Activated naive CD8-positive, alpha-beta T cell treated with anti-CD3 and anti-CD28 coated beads for 36 hours (primary cell): ENCODE measurements around the gene IMMT. TPM values are rescaled to one million over a fixed set of nuclear protein-coding genes. Genes with fewer than 3 reads are reported as not detected.
"Not testable (repeated sequence)": the region's sequence is repeated elsewhere in the genome, so short reads cannot be mapped to it uniquely, and the experiment has no call there.

Experiments used
- DNase-seq: peaks from one replicate; pipeline ENCODE4 v3.0.0; 2021
- H3K27ac Mint-ChIP-seq: one replicate; pipeline ENCODE4 v1.8.0; 2022; ENCODE audit warnings: mild to moderate bottlenecking, moderate library complexity, mixed read lengths
- H3K27me3 Mint-ChIP-seq: one replicate; pipeline ENCODE4 v1.8.0; 2022; ENCODE audit warnings: mild to moderate bottlenecking, mixed read lengths
- H3K36me3 Mint-ChIP-seq: one replicate; pipeline ENCODE4 v1.8.0; 2021; ENCODE audit warnings: mild to moderate bottlenecking, mixed read lengths
- H3K4me1 Mint-ChIP-seq: one replicate; pipeline ENCODE4 v1.8.0; 2021; ENCODE audit warnings: mixed read lengths
- H3K4me3 Mint-ChIP-seq: one replicate; pipeline ENCODE4 v1.8.0; 2022; ENCODE audit warnings: mild to moderate bottlenecking, moderate library complexity, mixed read lengths
- H3K9me3 Mint-ChIP-seq: one replicate; pipeline ENCODE4 v1.8.0; 2022; ENCODE audit warnings: mixed read lengths
- total RNA-seq, 2 experiments: library from RNA; stranded (reverse); gene quantifications; one replicate each; pipeline ENCODE4 v1.2.3, GENCODE V29; 2021

The IMMT gene
- total RNA-seq, 2 experiments from 2014 or later, result 154 to 163 TPM

GRCh38 chr2:86216575-86217555 lies 21.6 kb upstream of the IMMT start:
- no peaks in the 10 kb centered on the region for H3K9me3 Mint-ChIP-seq
- H3K4me1 Mint-ChIP-seq, result peaks cover 19% of the 10 kb centered on the region
- H3K4me3 Mint-ChIP-seq, result no peak overlapping the region
- H3K27me3 Mint-ChIP-seq, result no peaks in the 10 kb centered on the region
- no peak for DNase-seq
- peaks cover 6% of the 10 kb centered on the region for H3K36me3 Mint-ChIP-seq
- H3K27ac Mint-ChIP-seq, result peak overlapping the region; percentile 21

- DNase-seq, result no peak
- H3K27me3 Mint-ChIP-seq, result no peaks in the 10 kb centered on the region
- H3K27ac Mint-ChIP-seq, result no peak overlapping the region
- no peaks in the 10 kb centered on the region for H3K9me3 Mint-ChIP-seq
- H3K36me3 Mint-ChIP-seq, result peaks cover 9% of the 10 kb centered on the region
- H3K4me1 Mint-ChIP-seq, result peaks cover 18% of the 10 kb centered on the region
- no peak overlapping the region for H3K4me3 Mint-ChIP-seq
Observed at GRCh38 chr2:86214503-86214832, 19.2 kb upstream of the IMMT start.

- Mint-ChIP-seq H3K27ac (no peak overlapping the region), H3K36me3 (peaks cover 10% of the 10 kb centered on the region), H3K27me3 (no peaks in the 10 kb centered on the region), H3K4me1 (peaks cover 18% of the 10 kb centered on the region), H3K9me3 (no peaks in the 10 kb centered on the region), H3K4me3 (no peak overlapping the region)
- DNase-seq, result no peak
Observed at GRCh38 chr2:86213699-86214502, 18.6 kb upstream of the IMMT start.

- no peak for DNase-seq
- Mint-ChIP-seq H3K27me3 (no peaks in the 10 kb centered on the region), H3K4me3 (no peak overlapping the region), H3K36me3 (peaks cover 14% of the 10 kb centered on the region), H3K27ac (no peak overlapping the region), H3K4me1 (peaks cover 17% of the 10 kb centered on the region), H3K9me3 (no peaks in the 10 kb centered on the region)
Observed at GRCh38 chr2:86213056-86213455, 17.8 kb upstream of the IMMT start.

- no peak for DNase-seq
- Mint-ChIP-seq H3K27ac (no peak overlapping the region), H3K36me3 (peaks cover 15% of the 10 kb centered on the region), H3K9me3 (no peaks in the 10 kb centered on the region), H3K27me3 (no peaks in the 10 kb centered on the region), H3K4me1 (peaks cover 10% of the 10 kb centered on the region), H3K4me3 (no peak overlapping the region)
Observed at GRCh38 chr2:86211796-86212188, 16.5 kb upstream of the IMMT start.

DNA sequence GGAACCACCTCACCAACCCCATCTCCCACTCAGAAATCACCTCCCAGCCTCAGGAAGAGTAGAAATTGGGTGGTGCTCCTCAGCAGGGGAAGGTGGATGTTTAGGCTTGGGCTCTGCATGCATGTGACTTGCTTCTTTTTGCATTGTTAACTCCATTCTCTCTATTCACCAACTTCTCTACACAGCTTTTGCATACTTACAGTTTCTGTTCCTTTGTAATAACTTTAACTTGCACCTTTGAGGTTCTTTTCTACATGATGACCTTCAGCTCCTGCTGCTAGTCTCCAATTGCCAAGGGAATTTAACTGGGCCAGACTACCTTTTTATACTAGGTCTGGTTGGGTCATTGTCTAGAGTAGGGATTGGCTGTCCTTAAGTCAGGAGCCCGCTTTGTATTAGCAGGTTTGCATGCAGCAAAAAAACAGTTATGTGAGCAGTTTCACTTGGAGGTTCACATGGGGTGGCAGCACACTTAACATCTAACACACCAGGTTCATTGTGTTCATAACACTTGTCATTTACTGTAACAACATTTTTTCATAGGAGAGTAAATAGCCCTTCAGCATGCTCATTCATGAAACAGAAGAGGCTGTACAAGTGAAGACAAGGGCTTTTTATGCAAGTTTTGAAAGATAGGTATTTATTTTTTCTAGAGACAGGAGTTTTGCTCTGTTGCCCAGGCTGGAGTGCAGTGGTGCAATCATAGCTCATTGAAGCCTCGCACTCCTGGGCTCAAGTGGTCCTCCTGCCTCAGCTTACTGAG lies 16.0 kb upstream of the IMMT start:
- peaks cover 19% of the 10 kb centered on the region for H3K36me3 Mint-ChIP-seq
- H3K9me3 Mint-ChIP-seq, result no peaks in the 10 kb centered on the region
- H3K27ac Mint-ChIP-seq, result no peak overlapping the region
- DNase-seq, result no peak
- no peak overlapping the region for H3K4me3 Mint-ChIP-seq
- H3K4me1 Mint-ChIP-seq, result peaks cover 4% of the 10 kb centered on the region
- H3K27me3 Mint-ChIP-seq, result no peaks in the 10 kb centered on the region

DNA sequence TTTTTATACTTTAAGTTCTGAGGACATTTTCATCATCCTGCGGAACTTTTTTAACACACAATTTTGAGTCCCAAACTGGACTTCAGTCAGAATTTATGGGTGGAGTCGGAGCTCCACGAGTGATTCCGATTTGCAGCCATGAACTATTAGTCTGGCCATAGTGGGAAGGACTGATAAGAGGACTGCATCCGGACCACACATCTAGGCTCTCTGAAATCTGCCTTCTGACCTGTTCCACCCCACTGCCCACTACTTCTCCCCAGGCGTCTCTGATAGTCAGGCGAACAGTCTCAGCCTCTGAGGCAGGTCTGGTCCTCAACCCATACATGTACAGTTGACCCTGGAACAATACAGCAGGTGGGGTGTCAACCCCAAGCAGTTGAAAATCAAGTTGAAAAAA lies 9.2 kb upstream of the IMMT start:
- Mint-ChIP-seq H3K4me1 (peaks cover 29% of the 10 kb centered on the region), H3K9me3 (no peaks in the 10 kb centered on the region), H3K27me3 (no peaks in the 10 kb centered on the region), H3K27ac (no peak overlapping the region), H3K36me3 (peaks cover 23% of the 10 kb centered on the region), H3K4me3 (no peak overlapping the region)
- no peak for DNase-seq

- H3K9me3 Mint-ChIP-seq, result no peaks in the 10 kb centered on the region
- no peak for DNase-seq
- no peak overlapping the region for H3K4me3 Mint-ChIP-seq
- peaks cover 29% of the 10 kb centered on the region for H3K4me1 Mint-ChIP-seq
- peak overlapping the region; percentile 39 for H3K27ac Mint-ChIP-seq
- peaks cover 19% of the 10 kb centered on the region for H3K36me3 Mint-ChIP-seq
- no peaks in the 10 kb centered on the region for H3K27me3 Mint-ChIP-seq
Observed at GRCh38 chr2:86203614-86204013, 8.4 kb upstream of the IMMT start.

DNA sequence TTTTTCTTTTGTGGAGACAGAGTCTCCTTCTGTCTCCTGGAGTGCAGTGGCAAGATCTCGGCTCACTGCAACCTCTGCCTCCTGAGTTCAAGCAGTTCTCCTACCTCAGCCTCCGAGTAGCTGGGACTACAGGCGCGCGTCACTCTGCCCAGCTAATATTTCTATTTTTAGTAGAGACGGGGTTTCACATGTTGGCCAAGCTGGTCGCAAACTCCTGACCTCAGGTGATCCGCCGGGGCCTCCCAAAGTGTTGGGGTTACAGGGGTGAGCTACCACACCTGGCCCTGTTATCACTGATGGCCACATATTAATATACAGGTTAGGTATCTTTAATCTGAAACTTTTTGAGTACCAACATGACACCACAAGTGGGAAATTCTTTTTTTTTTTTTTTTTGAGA lies 7.4 kb upstream of the IMMT start:
- no peak for DNase-seq
- Mint-ChIP-seq H3K4me1 (peaks cover 30% of the 10 kb centered on the region), H3K4me3 (no peak overlapping the region), H3K27me3 (no peaks in the 10 kb centered on the region), H3K27ac (no peak overlapping the region), H3K36me3 (peaks cover 19% of the 10 kb centered on the region), H3K9me3 (no peaks in the 10 kb centered on the region)

GRCh38 chr2:86202336-86202692 lies 7.1 kb upstream of the IMMT start:
- Mint-ChIP-seq H3K27me3 (no peaks in the 10 kb centered on the region), H3K4me1 (peaks cover 30% of the 10 kb centered on the region), H3K9me3 (no peaks in the 10 kb centered on the region), H3K27ac (no peak overlapping the region), H3K36me3 (peaks cover 19% of the 10 kb centered on the region), H3K4me3 (no peak overlapping the region)
- no peak for DNase-seq

- H3K27ac Mint-ChIP-seq, result no peak overlapping the region
- no peaks in the 10 kb centered on the region for H3K9me3 Mint-ChIP-seq
- peaks cover 19% of the 10 kb centered on the region for H3K36me3 Mint-ChIP-seq
- H3K4me3 Mint-ChIP-seq, result no peak overlapping the region
- no peak for DNase-seq
- peaks cover 34% of the 10 kb centered on the region for H3K4me1 Mint-ChIP-seq
- H3K27me3 Mint-ChIP-seq, result no peaks in the 10 kb centered on the region
Observed at GRCh38 chr2:86201671-86202335, 6.5 kb upstream of the IMMT start.

DNA sequence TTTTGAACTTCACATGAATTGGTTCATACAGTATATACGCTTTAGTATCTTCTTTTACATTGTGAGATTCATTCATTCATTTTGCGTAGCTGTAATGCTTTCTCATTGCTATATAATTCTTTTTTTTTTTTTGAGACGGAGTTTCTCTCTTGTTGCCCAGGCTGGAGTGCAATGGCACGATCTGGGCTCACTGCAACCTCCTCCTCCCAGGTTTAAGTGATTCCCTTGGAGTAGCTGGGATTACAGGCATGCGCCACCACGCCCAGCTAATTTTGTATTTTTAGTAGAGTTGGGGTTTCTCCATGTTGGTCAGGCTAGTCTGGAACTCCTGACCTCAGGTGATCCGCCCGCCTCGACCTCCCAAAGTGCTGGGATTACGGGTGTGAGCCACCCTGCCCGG lies 5.3 kb upstream of the IMMT start:
- not testable (repeated sequence) for DNase-seq, H3K27me3 Mint-ChIP-seq, H3K9me3 Mint-ChIP-seq
- Mint-ChIP-seq H3K4me1 (peaks cover 41% of the 10 kb centered on the region), H3K4me3 (peak overlapping the region; percentile 97), H3K36me3 (peaks cover 14% of the 10 kb centered on the region), H3K27ac (peak overlapping the region; percentile 59)

GRCh38 chr2:86199834-86200177 lies 4.5 kb upstream of the IMMT start:
- Mint-ChIP-seq H3K9me3 (no peaks in the 10 kb centered on the region), H3K4me3 (peak overlapping the region; percentile 97), H3K36me3 (peaks cover 15% of the 10 kb centered on the region), H3K4me1 (peaks cover 42% of the 10 kb centered on the region), H3K27ac (peak overlapping the region; percentile 94), H3K27me3 (no peaks in the 10 kb centered on the region)
- no peak for DNase-seq

- no peak for DNase-seq
- H3K4me1 Mint-ChIP-seq, result peaks cover 37% of the 10 kb centered on the region
- H3K4me3 Mint-ChIP-seq, result peak overlapping the region; percentile 93
- H3K27me3 Mint-ChIP-seq, result no peaks in the 10 kb centered on the region
- no peaks in the 10 kb centered on the region for H3K9me3 Mint-ChIP-seq
- H3K27ac Mint-ChIP-seq, result peak overlapping the region; percentile 97
- peaks cover 12% of the 10 kb centered on the region for H3K36me3 Mint-ChIP-seq
Observed at GRCh38 chr2:86195808-86196387, 636 bp upstream of the IMMT start.
